Measurements from ENCODE around the gene DCHS1. TPM values are rescaled to one million over a fixed set of nuclear protein-coding genes. Genes with fewer than 3 reads are reported as not detected.

Gene DCHS1
- total RNA-seq, 1 donor from 2014 or later, result 156 TPM

- peak overlapping the region; percentile 82 for H3K27ac Mint-ChIP-seq (ENCODE audit: unreplicated experiment)
- no peak for TF ChIP-seq CTCF (IDR thresholded peaks at IDR 0.05; ENCODE audit: unreplicated experiment)
These were observed 19.3 kb upstream of the DCHS1 start for GRCh38 chr11:6674862-6675261.

GRCh38 chr11:6674219-6674597 is 18.6 kb upstream of the DCHS1 start:
- Mint-ChIP-seq H3K27ac (ENCODE audit: unreplicated experiment) (peak overlapping the region; percentile 82), H3K9me3 (ENCODE audit: unreplicated experiment) (no peaks in the 10 kb centered on the region), H3K4me3 (ENCODE audit: unreplicated experiment) (no peak overlapping the region), H3K4me1 (ENCODE audit: unreplicated experiment) (peaks cover 60% of the 10 kb centered on the region), H3K36me3 (ENCODE audit: low read depth, unreplicated experiment) (peaks cover 12% of the 10 kb centered on the region), H3K27me3 (ENCODE audit: unreplicated experiment) (peaks cover 7% of the 10 kb centered on the region)
- no peak for TF ChIP-seq CTCF (IDR thresholded peaks at IDR 0.05; ENCODE audit: unreplicated experiment)
- DNase-seq (ENCODE audit: low spot score), result no peak

More at GRCh38 chr11:6674862-6675261, 19.3 kb upstream of the DCHS1 start:
- no peak overlapping the region for H3K4me3 Mint-ChIP-seq (ENCODE audit: unreplicated experiment)
- peaks cover 8% of the 10 kb centered on the region for H3K27me3 Mint-ChIP-seq (ENCODE audit: unreplicated experiment)
- peaks cover 66% of the 10 kb centered on the region for H3K4me1 Mint-ChIP-seq (ENCODE audit: unreplicated experiment)
- no peak for DNase-seq (ENCODE audit: low spot score)
- H3K9me3 Mint-ChIP-seq (ENCODE audit: unreplicated experiment), result no peaks in the 10 kb centered on the region
- H3K36me3 Mint-ChIP-seq (ENCODE audit: low read depth, unreplicated experiment), result peaks cover 12% of the 10 kb centered on the region

- Mint-ChIP-seq H3K27ac (ENCODE audit: unreplicated experiment) (peak overlapping the region; percentile 82), H3K9me3 (ENCODE audit: unreplicated experiment) (no peaks in the 10 kb centered on the region), H3K4me3 (ENCODE audit: unreplicated experiment) (no peak overlapping the region), H3K4me1 (ENCODE audit: unreplicated experiment) (peaks cover 55% of the 10 kb centered on the region), H3K27me3 (ENCODE audit: unreplicated experiment) (peaks cover 7% of the 10 kb centered on the region), H3K36me3 (ENCODE audit: low read depth, unreplicated experiment) (peaks cover 12% of the 10 kb centered on the region)
- no peak for DNase-seq (ENCODE audit: low spot score)
- TF ChIP-seq CTCF (IDR thresholded peaks at IDR 0.05; ENCODE audit: unreplicated experiment), result no peak
These were observed 18.1 kb upstream of the DCHS1 start for GRCh38 chr11:6673523-6674218.

- peaks cover 12% of the 10 kb centered on the region for H3K36me3 Mint-ChIP-seq (ENCODE audit: low read depth, unreplicated experiment)
- H3K27me3 Mint-ChIP-seq (ENCODE audit: unreplicated experiment), result peaks cover 7% of the 10 kb centered on the region
- H3K4me3 Mint-ChIP-seq (ENCODE audit: unreplicated experiment), result no peak overlapping the region
- no peak for TF ChIP-seq CTCF (IDR thresholded peaks at IDR 0.05; ENCODE audit: unreplicated experiment)
- DNase-seq (ENCODE audit: low spot score), result no peak
- no peaks in the 10 kb centered on the region for H3K9me3 Mint-ChIP-seq (ENCODE audit: unreplicated experiment)
- H3K27ac Mint-ChIP-seq (ENCODE audit: unreplicated experiment), result no peak overlapping the region
- H3K4me1 Mint-ChIP-seq (ENCODE audit: unreplicated experiment), result peaks cover 45% of the 10 kb centered on the region
These were observed 16.4 kb upstream of the DCHS1 start for GRCh38 chr11:6671991-6672390.

GRCh38 chr11:6670202-6670830 is 14.7 kb upstream of the DCHS1 start:
- Mint-ChIP-seq H3K9me3 (ENCODE audit: unreplicated experiment) (no peaks in the 10 kb centered on the region), H3K4me3 (ENCODE audit: unreplicated experiment) (no peak overlapping the region), H3K36me3 (ENCODE audit: low read depth, unreplicated experiment) (peaks cover 12% of the 10 kb centered on the region), H3K4me1 (ENCODE audit: unreplicated experiment) (peaks cover 42% of the 10 kb centered on the region), H3K27me3 (ENCODE audit: unreplicated experiment) (peaks cover 5% of the 10 kb centered on the region), H3K27ac (ENCODE audit: unreplicated experiment) (no peak overlapping the region)
- no peak for DNase-seq (ENCODE audit: low spot score)
- no peak for TF ChIP-seq CTCF (IDR thresholded peaks at IDR 0.05; ENCODE audit: unreplicated experiment)

Data from endothelial cell (in vitro differentiated cells).